Measurements from ENCODE around the gene TBKBP1. TPM values are rescaled to one million over a fixed set of nuclear protein-coding genes. Genes with fewer than 3 reads are reported as not detected.

Gene TBKBP1
- total RNA-seq, 1 donor from 2014 or later: 11.4 TPM

DNA sequence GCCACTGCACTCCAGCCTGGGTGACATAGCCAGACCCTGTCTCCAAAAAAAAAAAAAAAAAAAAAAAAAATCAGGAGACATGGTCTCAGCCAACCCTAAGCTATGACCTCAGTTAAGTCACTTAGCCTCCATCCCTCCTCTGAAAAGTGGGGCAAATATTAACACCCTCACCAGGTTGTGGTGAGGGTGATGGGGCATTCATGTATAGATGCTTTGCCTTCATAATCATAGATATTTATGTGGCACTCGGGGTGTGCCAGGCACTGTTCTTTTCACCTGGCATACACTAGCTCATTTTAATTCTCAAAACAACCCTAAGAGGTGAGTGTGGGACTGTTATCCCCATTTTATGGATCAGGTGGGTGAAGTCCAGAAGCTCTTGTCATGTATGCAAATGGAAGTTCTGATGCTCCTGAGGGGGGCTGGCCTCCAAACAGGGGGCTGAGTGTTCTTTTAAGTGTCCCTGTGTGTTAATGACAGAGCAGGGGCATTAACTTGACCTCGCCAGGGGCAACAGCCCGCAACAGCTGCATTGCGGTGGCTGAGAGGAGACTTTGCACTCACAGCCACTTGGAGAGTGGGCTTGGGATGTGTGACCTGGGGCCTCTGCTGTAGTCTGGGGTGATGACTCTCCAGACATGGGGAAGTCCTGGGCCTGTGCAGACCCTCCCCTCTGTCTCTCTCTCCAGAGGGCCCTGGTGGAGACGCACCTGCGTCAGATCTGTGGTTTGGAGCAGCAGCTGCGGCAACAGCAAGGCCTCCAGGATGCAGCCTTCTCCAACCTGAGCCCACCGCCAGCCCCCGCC lies 4.1 kb downstream of the TBKBP1 start:
- no peak for DNase-seq (ENCODE audit: extremely low read depth, low read depth, low spot score)

DNA sequence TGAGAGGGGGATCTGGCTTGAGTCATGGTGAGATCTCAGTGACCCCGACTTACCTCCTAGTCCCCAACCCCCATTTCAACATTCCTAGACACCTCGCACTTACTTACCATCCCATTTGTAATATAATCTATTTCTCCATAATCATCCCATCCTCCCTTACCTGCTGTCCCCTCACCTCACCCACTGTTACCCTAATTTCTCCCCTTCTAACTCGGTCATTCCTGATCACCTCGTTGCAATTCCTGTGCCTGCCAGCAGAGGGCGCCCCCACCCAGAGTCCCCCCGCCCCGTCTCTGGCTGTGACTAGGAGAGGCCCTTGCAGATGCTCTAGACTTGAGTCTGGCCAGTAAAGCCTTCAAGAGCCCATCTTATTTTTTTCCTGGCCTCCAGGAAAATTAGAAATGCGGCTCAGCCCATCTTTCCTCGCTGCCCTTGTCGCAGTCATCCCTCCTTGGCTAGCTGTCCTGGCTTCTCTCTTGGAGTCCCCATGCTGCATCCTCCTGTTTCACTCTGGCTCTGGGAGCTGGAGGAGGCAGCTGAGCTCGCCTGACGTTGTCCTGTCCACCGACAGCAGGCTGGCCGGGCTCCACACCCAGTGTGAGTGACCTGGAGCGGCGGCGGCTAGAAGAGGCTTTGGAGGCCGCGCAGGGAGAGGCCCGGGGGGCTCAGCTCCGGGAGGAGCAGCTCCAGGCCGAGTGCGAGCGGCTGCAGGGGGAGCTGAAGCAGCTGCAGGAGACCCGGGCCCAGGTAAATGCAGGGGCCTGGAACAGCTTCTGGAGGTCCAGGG lies 5.0 kb downstream of the TBKBP1 start:
- DNase-seq (ENCODE audit: extremely low read depth, low read depth, low spot score): no peak

GRCh38 chr17:47699536-47699840 lies 5.5 kb downstream of the TBKBP1 start:
- DNase-seq (ENCODE audit: extremely low read depth, low read depth, low spot score): no peak

DNA sequence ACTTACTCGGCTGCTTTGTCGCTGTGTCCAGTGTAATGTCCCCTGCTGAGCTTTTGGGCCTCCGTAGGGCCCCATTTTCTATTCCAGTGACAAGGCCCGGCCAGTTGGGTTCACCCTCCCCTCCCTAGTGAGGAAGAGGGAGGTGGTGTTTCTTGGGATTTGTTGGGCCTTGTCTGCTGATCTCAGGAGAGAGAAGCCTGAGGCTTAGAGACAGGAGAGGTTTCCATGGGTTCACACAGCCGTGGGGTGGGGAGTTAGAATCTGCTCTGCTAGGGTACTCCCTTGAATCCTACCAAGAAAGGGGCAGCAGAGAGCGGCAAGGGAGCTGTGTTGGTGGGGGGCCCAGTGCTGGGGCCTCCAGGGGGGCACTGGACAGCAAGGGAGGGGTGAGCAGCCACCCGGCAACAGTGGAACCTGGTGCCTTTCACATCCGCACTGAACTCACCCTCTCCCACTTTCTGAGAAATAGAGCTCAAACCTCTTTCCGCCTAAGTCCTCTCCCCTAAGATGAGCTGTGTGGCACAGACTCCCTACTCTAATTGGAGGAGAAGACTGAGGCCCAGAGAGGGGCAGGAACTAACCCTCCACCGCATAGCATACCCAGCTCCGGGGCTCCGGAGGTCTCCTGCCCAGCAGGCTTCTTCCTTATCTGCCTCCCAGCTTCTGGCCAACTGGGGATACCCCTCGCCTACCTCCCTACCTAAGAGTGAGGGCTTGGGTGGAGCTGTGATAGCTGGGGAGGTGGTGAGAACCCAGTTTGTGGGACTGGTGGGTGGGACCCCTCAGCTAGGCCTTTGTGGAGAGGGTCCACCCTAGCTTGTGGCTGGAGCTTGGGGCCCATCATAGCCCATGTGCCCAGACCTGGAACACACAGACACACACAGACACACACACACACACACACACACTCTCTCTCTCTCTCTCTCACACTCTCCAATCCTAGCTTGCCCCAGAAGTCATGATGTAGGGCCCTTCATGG lies 6.8 kb downstream of the TBKBP1 start:
- DNase-seq (ENCODE audit: extremely low read depth, low read depth, low spot score): no peak

GRCh38 chr17:47701608-47702007 lies 7.6 kb downstream of the TBKBP1 start:
- no peak for DNase-seq (ENCODE audit: extremely low read depth, low read depth, low spot score)

DNA sequence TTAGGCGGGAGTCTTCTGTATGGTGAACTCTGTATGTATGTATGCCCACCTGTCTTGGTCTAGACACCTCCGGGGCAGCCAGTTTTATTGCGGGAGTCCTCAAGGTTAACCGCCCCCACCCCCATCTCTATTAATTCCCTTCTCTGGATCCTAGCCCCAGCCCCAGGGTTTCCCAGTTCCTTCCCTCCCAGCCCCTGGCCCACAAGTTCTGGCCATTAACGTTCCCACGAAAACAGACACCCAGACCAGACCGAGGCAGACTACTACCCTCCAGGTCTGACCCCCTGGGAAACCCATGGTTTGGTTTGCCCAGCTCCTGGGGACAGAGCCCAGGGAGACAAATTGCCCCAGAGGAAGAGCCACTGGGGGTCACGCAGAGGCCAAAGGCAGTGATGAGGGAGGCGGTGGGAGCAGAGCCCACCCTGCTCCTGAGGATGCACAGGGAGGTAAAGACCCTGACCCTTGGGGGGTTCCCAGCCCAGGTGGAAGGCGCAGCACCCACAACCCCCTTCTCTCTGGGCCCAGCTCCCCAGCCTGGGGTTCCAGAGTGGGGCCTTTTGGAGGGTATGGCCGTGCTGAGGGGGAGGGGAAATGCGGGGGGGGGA lies 8.5 kb downstream of the TBKBP1 start:
- DNase-seq (ENCODE audit: extremely low read depth, low read depth, low spot score): no peak

- no peak for DNase-seq (ENCODE audit: extremely low read depth, low read depth, low spot score)
Measured at GRCh38 chr17:47703191-47703591, 9.2 kb downstream of the TBKBP1 start.

DNA sequence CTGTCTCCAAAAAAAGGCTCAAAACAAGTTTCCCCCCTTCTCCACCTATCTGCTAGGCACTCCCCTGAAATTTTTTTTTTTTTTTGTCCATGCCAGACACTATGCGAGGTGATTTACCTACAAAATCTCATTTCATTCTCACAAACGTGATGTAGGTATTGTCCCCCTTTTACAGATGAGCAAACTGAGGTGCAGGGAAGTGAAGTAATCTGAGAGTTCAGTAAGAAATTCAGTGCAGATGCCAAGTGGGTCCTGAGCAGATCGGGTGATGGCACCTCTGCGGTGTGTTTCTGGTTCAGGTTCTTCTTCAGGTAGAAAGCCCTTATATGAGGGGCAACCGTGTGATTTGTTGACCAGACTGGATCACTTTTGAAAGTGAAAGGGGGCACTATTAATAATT lies 9.7 kb downstream of the TBKBP1 start:
- no peak for DNase-seq (ENCODE audit: extremely low read depth, low read depth, low spot score)

DNA sequence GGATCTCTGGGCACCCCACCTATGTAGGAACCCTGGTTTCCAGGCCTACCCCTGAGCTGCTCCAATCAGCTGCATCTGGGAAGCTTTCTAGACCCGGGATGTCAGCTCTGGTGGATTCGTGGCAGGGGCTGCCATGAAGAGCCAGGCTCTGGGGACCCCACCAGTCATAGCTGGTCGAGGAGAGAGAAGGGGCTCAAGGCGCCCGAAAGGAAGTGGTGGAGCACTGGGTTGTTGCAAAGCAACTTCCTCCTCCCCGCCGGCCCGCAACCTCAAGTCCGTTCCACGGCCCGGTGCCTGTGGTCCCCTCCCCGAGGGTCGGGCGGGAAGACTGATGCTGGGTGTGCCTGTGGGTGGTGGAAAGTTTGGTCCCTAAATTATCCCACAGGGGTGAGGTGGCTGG lies 10.2 kb downstream of the TBKBP1 start:
- DNase-seq (ENCODE audit: extremely low read depth, low read depth, low spot score): no peak

- no peak for DNase-seq (ENCODE audit: extremely low read depth, low read depth, low spot score)
Measured at GRCh38 chr17:47704736-47705135, 10.8 kb downstream of the TBKBP1 start.

DNA sequence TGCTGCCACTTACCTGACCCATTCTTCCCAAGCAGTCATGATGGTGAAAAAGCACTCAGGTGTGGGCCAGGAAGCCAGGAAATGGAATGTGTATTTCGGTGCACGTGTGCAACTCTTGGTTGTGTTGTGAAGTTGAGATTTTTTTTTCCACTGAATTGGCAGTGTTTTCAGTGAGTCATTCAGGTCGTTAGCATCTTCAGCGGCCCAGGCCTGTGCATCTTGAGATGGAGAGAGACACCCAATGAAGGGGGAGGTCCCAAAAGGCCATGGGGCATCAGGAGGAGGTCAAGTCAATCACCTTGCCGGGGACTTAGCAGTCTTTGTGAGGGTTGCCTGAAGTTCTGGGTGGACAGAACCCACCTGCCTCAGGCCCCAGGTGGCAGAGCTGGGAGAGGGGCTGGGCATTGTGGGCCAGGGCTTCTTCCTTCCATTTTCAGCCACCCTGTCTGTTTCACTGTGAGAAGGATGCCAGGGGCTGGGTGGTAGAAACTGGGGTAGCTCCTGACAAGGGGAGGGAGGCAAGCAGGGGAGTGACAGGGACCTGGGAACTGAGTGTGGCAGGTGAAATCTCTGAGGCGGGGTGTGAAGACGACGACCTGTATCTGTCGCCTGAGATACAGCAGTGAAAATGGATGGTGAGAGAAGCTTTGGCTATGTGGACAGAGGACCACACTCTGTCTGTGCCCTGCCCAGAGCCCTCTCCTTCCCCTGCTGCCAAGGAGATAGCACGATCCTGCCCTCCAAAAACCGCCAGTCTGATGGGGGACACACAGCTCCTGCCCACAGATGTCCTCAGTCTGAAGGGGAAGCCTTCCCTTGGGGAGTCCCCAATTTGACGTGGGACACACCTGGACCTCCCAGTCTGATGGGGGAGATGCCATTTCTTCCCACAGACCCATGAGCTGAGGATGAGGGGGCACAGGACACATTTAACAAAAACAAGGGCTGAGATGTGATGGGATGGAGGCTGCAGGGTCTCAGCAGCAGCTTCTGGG lies 11.9 kb downstream of the TBKBP1 start:
- no peak for DNase-seq (ENCODE audit: extremely low read depth, low read depth, low spot score)

DNA sequence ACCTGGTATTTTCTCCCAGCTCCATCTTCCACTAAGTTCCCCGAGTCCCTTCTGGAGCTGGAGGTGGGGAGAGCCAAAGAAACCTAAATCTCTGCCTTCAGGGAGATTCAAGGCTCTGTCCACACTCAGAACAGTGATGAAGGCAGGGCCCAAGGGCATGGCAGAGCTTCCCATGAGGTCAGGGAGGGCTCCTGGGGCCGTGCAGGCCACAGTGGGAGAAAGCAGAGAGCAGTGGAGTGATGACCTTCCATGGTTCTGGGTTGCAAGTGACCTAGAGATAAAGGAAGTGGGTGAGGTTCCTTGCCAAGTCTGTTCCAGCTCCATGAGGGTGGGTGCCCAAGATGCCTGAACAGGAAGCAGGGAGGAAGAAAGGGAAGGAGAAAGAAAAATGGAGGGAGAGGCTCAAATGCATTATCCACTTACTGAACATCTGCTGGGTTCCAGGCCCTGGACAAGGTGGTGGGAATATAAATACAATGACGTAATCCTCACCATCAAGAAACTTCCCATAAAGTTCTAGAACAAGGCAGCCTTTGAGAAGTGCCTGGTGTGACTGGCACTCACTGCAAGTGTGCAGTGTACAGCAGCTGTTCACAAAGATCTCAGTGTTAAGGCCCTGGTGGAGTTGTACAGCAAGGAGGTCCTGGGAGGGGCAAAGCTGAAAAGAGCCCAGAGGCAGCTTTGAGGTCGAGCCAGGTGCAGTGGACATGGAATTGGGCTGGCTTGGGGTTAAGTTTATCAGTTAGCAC lies 13.3 kb downstream of the TBKBP1 start:
- no peak for DNase-seq (ENCODE audit: extremely low read depth, low read depth, low spot score)

DNA sequence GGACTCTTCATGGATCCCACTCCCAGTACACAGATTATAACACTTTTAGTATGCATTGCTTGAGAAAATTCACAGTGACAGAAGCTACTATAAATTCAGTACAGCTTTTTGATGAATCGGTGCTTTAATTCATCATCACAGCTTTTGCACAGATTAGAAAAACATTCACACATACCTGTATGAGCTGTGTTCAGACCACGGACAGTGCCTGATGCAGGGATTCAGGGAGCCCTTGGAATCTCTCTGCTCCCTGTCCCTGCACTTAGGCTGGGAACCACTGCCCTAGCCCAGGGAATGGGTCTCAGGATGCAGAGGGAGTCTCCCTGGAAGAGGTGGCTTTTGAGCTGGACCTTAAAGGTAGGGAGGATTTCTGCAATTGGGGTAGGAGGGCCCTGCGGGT lies 13.9 kb downstream of the TBKBP1 start:
- DNase-seq (ENCODE audit: extremely low read depth, low read depth, low spot score): no peak

GRCh38 chr17:47708312-47708863 lies 14.4 kb downstream of the TBKBP1 start:
- no peak for DNase-seq (ENCODE audit: extremely low read depth, low read depth, low spot score)

DNA sequence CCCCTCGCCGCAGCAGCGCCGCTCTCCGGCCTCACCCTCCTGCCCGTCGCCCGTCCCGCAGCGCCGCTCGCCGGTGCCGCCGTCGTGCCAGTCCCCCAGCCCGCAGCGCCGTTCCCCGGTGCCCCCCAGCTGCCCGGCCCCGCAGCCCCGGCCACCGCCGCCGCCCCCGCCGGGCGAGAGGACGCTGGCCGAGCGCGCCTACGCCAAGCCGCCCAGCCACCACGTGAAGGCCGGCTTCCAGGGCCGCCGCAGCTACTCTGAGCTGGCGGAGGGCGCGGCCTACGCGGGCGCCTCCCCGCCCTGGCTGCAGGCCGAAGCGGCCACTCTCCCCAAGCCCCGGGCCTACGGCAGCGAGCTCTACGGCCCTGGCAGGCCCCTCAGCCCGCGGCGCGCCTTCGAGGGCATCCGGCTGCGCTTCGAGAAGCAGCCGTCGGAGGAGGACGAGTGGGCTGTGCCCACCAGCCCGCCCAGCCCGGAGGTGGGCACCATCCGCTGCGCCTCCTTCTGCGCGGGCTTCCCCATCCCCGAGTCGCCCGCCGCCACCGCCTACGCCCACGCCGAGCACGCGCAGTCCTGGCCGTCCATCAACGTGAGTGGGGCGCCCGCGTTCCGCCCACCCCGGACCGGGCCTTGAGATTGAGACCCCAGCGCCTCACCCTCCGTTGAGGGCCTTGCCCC lies 15.0 kb downstream of the TBKBP1 start:
- DNase-seq (ENCODE audit: extremely low read depth, low read depth, low spot score): no peak

GRCh38 chr17:47709594-47709993 lies 15.6 kb downstream of the TBKBP1 start:
- no peak for DNase-seq (ENCODE audit: extremely low read depth, low read depth, low spot score)

DNA sequence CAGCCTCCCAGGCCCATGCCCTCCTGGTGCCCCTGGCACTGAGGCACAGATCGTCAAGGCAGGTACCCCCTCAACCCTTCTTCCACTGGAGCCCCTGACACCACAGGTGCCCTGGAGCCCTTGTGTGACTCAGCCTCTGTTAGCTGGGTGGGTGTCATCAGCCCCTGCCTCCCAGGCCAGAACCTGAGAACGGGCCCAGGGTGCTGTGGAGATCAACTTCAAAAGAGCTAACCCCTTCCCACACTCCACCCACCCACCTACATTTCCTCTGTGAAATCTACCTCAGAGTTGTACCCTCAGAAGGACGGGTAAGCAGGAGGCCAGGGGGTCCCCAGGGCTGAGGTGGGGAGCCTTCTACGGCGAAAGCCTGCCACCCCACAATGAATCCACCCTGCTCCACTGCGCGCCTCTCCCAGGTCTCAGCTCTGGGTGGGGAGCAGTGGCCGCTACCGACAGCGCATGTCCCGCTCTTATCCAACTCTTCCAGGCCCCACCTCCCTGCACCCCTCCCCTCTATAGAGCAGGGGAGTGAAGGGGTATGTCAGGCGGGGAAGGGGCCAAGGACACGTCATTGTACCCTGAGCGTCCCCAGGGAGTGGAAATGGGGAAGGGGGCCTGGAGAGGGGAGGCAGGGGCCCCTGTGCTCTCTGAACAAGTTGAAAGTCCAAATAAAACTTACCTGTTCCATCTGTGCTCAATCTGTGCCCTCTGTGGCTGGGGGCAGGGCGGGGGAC lies 17.6 kb downstream of the TBKBP1 start:
- no peak for DNase-seq (ENCODE audit: extremely low read depth, low read depth, low spot score)
